HEK293 (cell line): ENCODE results near the gene FOXJ2.

Experiments
- ZBTB1 ChIP-seq: fragments of 450-650 bp; formaldehyde crosslinking; IDR thresholded peaks from 2 replicates; pipeline ENCODE4 v1.5.1; 2016; ENCODE audit warnings: missing biosample characterization, missing genetic modification characterization
- ZNF202 ChIP-seq: fragments of 450-650 bp; formaldehyde crosslinking; IDR thresholded peaks from 2 replicates; pipeline ENCODE4 v1.5.1; 2016; ENCODE audit warnings: missing biosample characterization, missing genetic modification characterization, borderline replicate concordance
- TF ChIP-seq, protein P1 (sequence below): fragments of 450-650 bp; formaldehyde crosslinking; IDR thresholded peaks from 2 replicates; pipeline ENCODE4 v1.5.1; 2016; ENCODE audit warnings: missing biosample characterization, missing genetic modification characterization

GRCh38 chr12:8028267-8028666 is 4.2 kb upstream of the FOXJ2 start:
- TF ChIP-seq, protein P1, sequence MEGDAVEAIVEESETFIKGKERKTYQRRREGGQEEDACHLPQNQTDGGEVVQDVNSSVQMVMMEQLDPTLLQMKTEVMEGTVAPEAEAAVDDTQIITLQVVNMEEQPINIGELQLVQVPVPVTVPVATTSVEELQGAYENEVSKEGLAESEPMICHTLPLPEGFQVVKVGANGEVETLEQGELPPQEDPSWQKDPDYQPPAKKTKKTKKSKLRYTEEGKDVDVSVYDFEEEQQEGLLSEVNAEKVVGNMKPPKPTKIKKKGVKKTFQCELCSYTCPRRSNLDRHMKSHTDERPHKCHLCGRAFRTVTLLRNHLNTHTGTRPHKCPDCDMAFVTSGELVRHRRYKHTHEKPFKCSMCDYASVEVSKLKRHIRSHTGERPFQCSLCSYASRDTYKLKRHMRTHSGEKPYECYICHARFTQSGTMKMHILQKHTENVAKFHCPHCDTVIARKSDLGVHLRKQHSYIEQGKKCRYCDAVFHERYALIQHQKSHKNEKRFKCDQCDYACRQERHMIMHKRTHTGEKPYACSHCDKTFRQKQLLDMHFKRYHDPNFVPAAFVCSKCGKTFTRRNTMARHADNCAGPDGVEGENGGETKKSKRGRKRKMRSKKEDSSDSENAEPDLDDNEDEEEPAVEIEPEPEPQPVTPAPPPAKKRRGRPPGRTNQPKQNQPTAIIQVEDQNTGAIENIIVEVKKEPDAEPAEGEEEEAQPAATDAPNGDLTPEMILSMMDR (tag by site-specific recombination) = no peak
- no peak for TF ChIP-seq ZBTB1 (tag by site-specific recombination)
- no peak for TF ChIP-seq ZNF202
